ENCODE data around the gene ACACA. TPM values are rescaled to one million over a fixed set of nuclear protein-coding genes. Genes with fewer than 3 reads are reported as not detected.

ACACA gene
- total RNA-seq, 1 donor from 2014 or later: 42.4 TPM

DNA sequence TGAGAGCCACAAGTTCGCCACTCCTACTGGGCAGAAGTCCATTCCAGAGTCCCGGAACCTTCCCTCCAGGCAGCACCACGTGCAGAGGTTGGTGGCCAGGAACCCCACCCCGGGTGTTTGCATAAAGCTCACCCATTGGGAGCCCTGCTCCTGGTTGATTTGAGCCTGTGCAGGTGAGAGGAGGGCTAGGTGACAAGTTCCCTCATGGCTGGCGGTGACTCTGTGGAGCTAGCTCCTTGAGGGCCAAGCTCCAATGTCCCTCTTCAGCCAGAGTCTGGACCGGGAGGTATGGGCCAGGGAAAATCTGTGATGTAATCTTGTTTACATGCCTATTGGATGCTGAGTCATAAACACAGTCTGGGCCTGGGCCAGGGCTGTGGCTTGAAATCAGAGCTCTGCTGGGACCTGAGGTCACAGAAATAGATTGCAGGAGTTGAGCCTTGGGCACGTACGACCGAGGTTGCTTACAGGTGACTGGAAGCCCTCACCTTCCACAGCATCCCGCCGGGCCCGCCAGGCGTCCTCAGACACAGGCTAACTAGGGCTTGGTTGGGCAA, 339.0 kb downstream of the ACACA start:
- TF ChIP-seq, protein P1, sequence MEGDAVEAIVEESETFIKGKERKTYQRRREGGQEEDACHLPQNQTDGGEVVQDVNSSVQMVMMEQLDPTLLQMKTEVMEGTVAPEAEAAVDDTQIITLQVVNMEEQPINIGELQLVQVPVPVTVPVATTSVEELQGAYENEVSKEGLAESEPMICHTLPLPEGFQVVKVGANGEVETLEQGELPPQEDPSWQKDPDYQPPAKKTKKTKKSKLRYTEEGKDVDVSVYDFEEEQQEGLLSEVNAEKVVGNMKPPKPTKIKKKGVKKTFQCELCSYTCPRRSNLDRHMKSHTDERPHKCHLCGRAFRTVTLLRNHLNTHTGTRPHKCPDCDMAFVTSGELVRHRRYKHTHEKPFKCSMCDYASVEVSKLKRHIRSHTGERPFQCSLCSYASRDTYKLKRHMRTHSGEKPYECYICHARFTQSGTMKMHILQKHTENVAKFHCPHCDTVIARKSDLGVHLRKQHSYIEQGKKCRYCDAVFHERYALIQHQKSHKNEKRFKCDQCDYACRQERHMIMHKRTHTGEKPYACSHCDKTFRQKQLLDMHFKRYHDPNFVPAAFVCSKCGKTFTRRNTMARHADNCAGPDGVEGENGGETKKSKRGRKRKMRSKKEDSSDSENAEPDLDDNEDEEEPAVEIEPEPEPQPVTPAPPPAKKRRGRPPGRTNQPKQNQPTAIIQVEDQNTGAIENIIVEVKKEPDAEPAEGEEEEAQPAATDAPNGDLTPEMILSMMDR (IDR thresholded peaks at IDR 0.05): no peak
- H3K27me3 Mint-ChIP-seq: peaks cover 6% of the 10 kb centered on the region
- no peaks in the 10 kb centered on the region for H3K4me1 Mint-ChIP-seq
- ChIA-PET CTCF (interaction anchor here (0.7 to 1.5 kb wide), 2 partner anchors 20 to 22 kb away, joined by 3 to 4 read pairs; no protein-coding TSS in a partner anchor), POLR2A (no interaction called here)
- DNase-seq (no peak), ATAC-seq (ENCODE audit: low read depth) (no peak)
- no peak overlapping the region for H3K27ac Mint-ChIP-seq
- H3K36me3 Mint-ChIP-seq (ENCODE audit: low read depth): no peaks in the 10 kb centered on the region
- no peaks in the 10 kb centered on the region for H3K9me3 Mint-ChIP-seq
- no peak overlapping the region for H3K4me3 Mint-ChIP-seq
- intact Hi-C loops (cut with micrococcal nuclease): no loop called here

DNA sequence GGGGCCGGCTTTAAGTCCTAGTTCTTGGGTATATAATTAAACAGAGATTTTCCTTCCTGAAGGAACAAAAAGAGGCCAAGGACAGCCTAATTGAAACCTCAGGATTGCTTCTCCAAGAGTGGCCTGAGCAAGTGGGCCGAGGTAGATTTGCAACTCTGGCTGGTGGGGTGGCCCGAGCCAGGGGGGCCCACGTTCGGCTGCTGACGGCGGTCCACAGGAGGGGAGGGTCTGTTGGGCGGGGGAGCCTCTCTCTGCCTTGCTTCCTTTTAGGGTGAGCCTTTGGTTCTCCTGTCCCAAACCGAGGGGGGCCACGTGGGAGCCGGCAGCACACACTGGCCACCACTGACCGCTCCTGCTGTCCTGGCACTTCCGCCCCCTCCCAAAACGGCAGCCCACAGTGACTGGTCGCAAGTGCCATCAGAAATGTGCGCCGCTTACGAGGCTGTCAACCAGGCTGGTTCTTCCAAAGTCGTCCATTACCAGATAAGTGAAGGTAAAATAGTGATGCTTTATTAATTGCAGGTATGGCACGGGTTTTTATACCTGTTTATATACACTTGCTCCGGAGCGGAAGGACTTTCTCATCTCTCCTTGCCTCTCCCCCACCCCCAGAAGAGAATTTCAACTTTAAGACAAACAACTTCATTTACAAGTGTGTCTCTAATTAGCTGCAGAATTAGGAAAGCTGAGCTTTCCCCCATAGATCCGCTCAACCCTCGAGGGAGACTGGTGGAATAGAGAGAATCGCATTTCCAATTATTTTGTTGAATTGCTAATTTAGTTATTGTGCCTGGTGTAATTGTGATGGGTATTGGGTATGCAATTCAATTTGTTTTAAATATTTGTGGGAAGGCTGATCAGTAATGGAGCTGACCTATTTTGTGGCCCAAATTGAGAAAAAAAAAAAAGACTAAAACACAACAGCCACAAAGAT, 340.0 kb downstream of the ACACA start:
- intact Hi-C loops (cut with micrococcal nuclease): no loop called here
- Mint-ChIP-seq H3K4me3 (no peak overlapping the region), H3K27me3 (peaks cover 6% of the 10 kb centered on the region), H3K36me3 (ENCODE audit: low read depth) (no peaks in the 10 kb centered on the region), H3K4me1 (no peaks in the 10 kb centered on the region), H3K9me3 (no peaks in the 10 kb centered on the region), H3K27ac (no peak overlapping the region)
- ATAC-seq (ENCODE audit: low read depth) (no peak), DNase-seq (no peak)
- POLR2A ChIA-PET: no interaction called here
- TF ChIP-seq, protein P1 (IDR thresholded peaks at IDR 0.05): no peak
- CTCF ChIA-PET: no interaction called here

DNA sequence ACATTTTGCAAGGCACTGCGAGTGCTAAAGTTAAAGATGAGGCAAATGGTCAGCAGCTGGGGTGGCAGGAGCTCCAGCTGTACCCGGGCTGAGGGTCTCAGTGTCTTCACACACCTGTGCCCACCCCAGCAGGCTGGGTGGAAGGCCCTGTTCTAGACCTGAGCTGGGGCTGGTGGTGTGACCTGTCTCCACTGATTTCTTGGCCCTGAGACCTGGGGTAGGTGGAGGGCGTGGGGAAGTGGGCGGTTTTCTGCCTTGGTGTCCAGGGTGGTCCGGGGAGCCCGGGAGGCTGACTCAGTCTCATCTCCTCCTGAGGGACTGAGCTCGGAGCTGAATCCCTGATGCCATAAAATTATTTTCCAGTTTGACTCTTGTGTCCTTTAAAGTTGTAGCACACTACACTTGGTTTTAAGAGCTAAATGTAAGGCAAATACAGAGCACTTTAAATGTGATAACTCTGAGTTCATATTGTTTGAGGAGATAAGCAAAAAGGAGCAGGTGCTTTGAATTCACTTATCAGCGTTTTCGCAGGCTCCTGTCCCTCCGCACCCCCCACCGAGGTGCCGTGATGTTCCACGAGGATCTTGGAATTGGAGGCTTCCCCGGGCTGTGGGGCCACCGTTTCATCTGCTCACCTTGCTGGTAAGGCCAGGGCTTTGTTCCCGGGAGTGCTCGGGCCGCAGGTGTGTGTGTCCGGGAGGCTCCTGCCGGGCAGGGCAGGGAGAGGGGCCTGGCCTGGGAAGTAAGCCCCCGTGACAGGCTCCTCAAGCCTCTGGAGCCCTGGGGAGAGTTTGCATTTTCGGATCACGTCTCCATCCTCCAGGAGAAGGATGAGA, 340.9 kb downstream of the ACACA start:
- peaks cover 6% of the 10 kb centered on the region for H3K27me3 Mint-ChIP-seq
- CTCF ChIA-PET: no interaction called here
- H3K4me3 Mint-ChIP-seq: no peak overlapping the region
- H3K36me3 Mint-ChIP-seq (ENCODE audit: low read depth): no peaks in the 10 kb centered on the region
- no peak for DNase-seq
- TF ChIP-seq, protein P1 (IDR thresholded peaks at IDR 0.05): no peak
- H3K27ac Mint-ChIP-seq: no peak overlapping the region
- intact Hi-C loops (cut with micrococcal nuclease): no loop called here
- POLR2A ChIA-PET: no interaction called here
- no peaks in the 10 kb centered on the region for H3K9me3 Mint-ChIP-seq
- no peak for ATAC-seq (ENCODE audit: low read depth)
- no peaks in the 10 kb centered on the region for H3K4me1 Mint-ChIP-seq

DNA sequence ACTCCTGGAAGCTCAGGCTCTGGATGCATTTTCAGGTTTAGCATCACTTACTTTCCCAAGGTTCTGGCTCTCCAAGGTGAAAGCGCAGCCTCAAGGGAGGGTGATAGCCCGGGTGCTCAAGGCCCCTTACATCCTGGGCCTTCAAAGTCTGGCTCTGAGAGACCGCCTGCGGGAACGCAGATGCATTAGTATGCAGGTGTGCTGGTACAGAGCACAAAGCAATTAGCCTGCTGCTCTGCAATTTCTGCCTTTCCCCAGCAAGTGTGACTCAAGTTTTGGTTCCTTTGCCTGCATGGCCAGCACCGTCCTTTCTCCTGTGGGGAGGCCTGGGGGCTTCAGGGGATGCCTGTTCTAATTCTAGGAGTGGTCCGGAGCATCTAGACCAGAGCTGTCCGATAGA, 341.7 kb downstream of the ACACA start:
- no peaks in the 10 kb centered on the region for H3K36me3 Mint-ChIP-seq (ENCODE audit: low read depth)
- H3K27me3 Mint-ChIP-seq: peaks cover 6% of the 10 kb centered on the region
- no peak overlapping the region for H3K4me3 Mint-ChIP-seq
- H3K4me1 Mint-ChIP-seq: no peaks in the 10 kb centered on the region
- CTCF ChIA-PET: no interaction called here
- TF ChIP-seq, protein P1 (IDR thresholded peaks at IDR 0.05): no peak
- H3K27ac Mint-ChIP-seq: no peak overlapping the region
- DNase-seq (no peak), ATAC-seq (ENCODE audit: low read depth) (no peak)
- POLR2A ChIA-PET: no interaction called here
- intact Hi-C loops (cut with micrococcal nuclease): no loop called here
- H3K9me3 Mint-ChIP-seq: no peaks in the 10 kb centered on the region

DNA sequence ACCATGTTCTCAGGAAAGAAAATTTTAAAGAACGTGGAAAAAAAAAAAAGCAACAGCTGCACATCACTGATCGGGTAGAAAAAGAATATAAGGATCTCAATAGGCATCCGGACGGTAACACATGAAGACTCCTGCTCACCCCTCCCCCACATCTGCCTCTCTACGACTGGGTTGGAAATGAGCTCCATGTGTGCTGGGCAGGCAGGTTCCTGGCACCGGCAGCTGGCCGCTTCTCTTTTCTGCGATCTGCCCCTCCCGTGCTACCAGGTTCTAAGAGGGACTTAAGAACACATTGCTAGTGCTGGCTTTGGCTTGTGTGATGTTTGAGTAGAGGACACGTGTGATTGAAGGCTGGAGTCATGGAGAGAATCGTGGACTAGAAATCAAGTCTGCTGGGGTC, 342.4 kb downstream of the ACACA start:
- H3K4me3 Mint-ChIP-seq: no peak overlapping the region
- no peak for ATAC-seq (ENCODE audit: low read depth)
- H3K9me3 Mint-ChIP-seq: no peaks in the 10 kb centered on the region
- POLR2A ChIA-PET: no interaction called here
- no peaks in the 10 kb centered on the region for H3K36me3 Mint-ChIP-seq (ENCODE audit: low read depth)
- no peak overlapping the region for H3K27ac Mint-ChIP-seq
- peaks cover 6% of the 10 kb centered on the region for H3K27me3 Mint-ChIP-seq
- intact Hi-C loops (cut with micrococcal nuclease): no loop called here
- CTCF ChIA-PET: no interaction called here
- H3K4me1 Mint-ChIP-seq: no peaks in the 10 kb centered on the region
- TF ChIP-seq, protein P1 (IDR thresholded peaks at IDR 0.05): no peak
- no peak for DNase-seq
